ENCODE results near the gene NREP. TPM values are rescaled to one million over a fixed set of nuclear protein-coding genes. Genes with fewer than 3 reads are reported as not detected.

NREP gene
- total RNA-seq (2022; extraction: Qiagen RNA extraction; ENCODE audit: low read depth), result 1.5 to 2.5 TPM (median 2.3 TPM) in 5 replicates

GRCh38 chr5:111756581-111757354 is at the start of gene NREP:
Gene NREP (minus strand): TSS chr5:111757194. CDS start chr5:111755772, 1,422 bp downstream.

Other genes with a start within 250 kb of the NREP start
- gene STARD4, start 244.7 kb downstream of the NREP start, total RNA-seq (2022; extraction: Qiagen RNA extraction; ENCODE audit: low read depth), result 4.2 to 6.3 TPM (median 4.7 TPM) in 5 replicates